Testis (tissue), 2 donors: ENCODE results near the gene RIPOR3.
"Not testable (repeated sequence)": the region's sequence is repeated elsewhere in the genome, so short reads cannot be mapped to it uniquely, and the experiment has no call there.

ENCODE experiments used
- CTCF ChIP-seq, 3 experiments: fragments of 450-650 bp in 2 of 3; fragments of 200-600 bp in 1 of 3; sonication (generic) in 1 of 3; IDR thresholded peaks; one replicate each; pipeline ENCODE4 v1.5.1; 2016 to 2019; ENCODE audit warnings: antibody characterized with exemption in 3 of 3, mild to moderate bottlenecking in 2 of 3, moderate library complexity in 1 of 3
- POLR2A ChIP-seq: fragments of 450-650 bp; IDR thresholded peaks from one replicate; pipeline ENCODE4 v1.6.1; 2017; ENCODE audit warnings: antibody characterized with exemption, mild to moderate bottlenecking, moderate library complexity

- TF ChIP-seq CTCF (IDR thresholded peaks at IDR 0.05); POLR2A: not testable (repeated sequence)
Measured at GRCh38 chr20:50641625-50642287, 49.6 kb downstream of the RIPOR3 start.
